ENCODE measurements around the gene NR3C2. TPM values are rescaled to one million over a fixed set of nuclear protein-coding genes. Genes with fewer than 3 reads are reported as not detected.

NR3C2 gene
- total RNA-seq, 1 donor from 2014 or later, result 0.54 TPM

GRCh38 chr4:148412460-148412994 is 29.7 kb downstream of the NR3C2 start:
- no peaks in the 10 kb centered on the region for H3K36me3 Mint-ChIP-seq (ENCODE audit: low read depth, unreplicated experiment)
- no peak overlapping the region for H3K4me3 Mint-ChIP-seq (ENCODE audit: unreplicated experiment)
- no peaks in the 10 kb centered on the region for H3K27me3 Mint-ChIP-seq (ENCODE audit: unreplicated experiment)
- H3K9me3 Mint-ChIP-seq (ENCODE audit: unreplicated experiment), result no peaks in the 10 kb centered on the region
- H3K4me1 Mint-ChIP-seq (ENCODE audit: unreplicated experiment), result no peaks in the 10 kb centered on the region
- no peak for DNase-seq (ENCODE audit: low spot score)
- no peak overlapping the region for H3K27ac Mint-ChIP-seq (ENCODE audit: unreplicated experiment)
- TF ChIP-seq CTCF (IDR thresholded peaks at IDR 0.05; ENCODE audit: unreplicated experiment), result no peak

- Mint-ChIP-seq H3K27me3 (ENCODE audit: unreplicated experiment) (no peaks in the 10 kb centered on the region), H3K4me3 (ENCODE audit: unreplicated experiment) (no peak overlapping the region), H3K27ac (ENCODE audit: unreplicated experiment) (no peak overlapping the region), H3K36me3 (ENCODE audit: low read depth, unreplicated experiment) (no peaks in the 10 kb centered on the region), H3K4me1 (ENCODE audit: unreplicated experiment) (no peaks in the 10 kb centered on the region), H3K9me3 (ENCODE audit: unreplicated experiment) (no peaks in the 10 kb centered on the region)
- no peak for DNase-seq (ENCODE audit: low spot score)
- TF ChIP-seq CTCF (IDR thresholded peaks at IDR 0.05; ENCODE audit: unreplicated experiment), result no peak
These were observed 36.9 kb downstream of the NR3C2 start for GRCh38 chr4:148405161-148405893.

- Mint-ChIP-seq H3K4me3 (ENCODE audit: unreplicated experiment) (no peak overlapping the region), H3K27me3 (ENCODE audit: unreplicated experiment) (no peaks in the 10 kb centered on the region), H3K9me3 (ENCODE audit: unreplicated experiment) (no peaks in the 10 kb centered on the region), H3K4me1 (ENCODE audit: unreplicated experiment) (no peaks in the 10 kb centered on the region), H3K36me3 (ENCODE audit: low read depth, unreplicated experiment) (no peaks in the 10 kb centered on the region), H3K27ac (ENCODE audit: unreplicated experiment) (no peak overlapping the region)
- no peak for TF ChIP-seq CTCF (IDR thresholded peaks at IDR 0.05; ENCODE audit: unreplicated experiment)
- DNase-seq (ENCODE audit: low spot score), result no peak
These were observed 43.2 kb downstream of the NR3C2 start for GRCh38 chr4:148398988-148399387.

GRCh38 chr4:148397771-148398170 is 44.4 kb downstream of the NR3C2 start:
- Mint-ChIP-seq H3K4me3 (ENCODE audit: unreplicated experiment) (no peak overlapping the region), H3K36me3 (ENCODE audit: low read depth, unreplicated experiment) (no peaks in the 10 kb centered on the region), H3K27ac (ENCODE audit: unreplicated experiment) (no peak overlapping the region), H3K27me3 (ENCODE audit: unreplicated experiment) (no peaks in the 10 kb centered on the region), H3K9me3 (ENCODE audit: unreplicated experiment) (no peaks in the 10 kb centered on the region), H3K4me1 (ENCODE audit: unreplicated experiment) (no peaks in the 10 kb centered on the region)
- DNase-seq (ENCODE audit: low spot score), result no peak
- no peak for TF ChIP-seq CTCF (IDR thresholded peaks at IDR 0.05; ENCODE audit: unreplicated experiment)

GRCh38 chr4:148396986-148397673 is 45.1 kb downstream of the NR3C2 start:
- Mint-ChIP-seq H3K4me3 (ENCODE audit: unreplicated experiment) (no peak overlapping the region), H3K4me1 (ENCODE audit: unreplicated experiment) (no peaks in the 10 kb centered on the region), H3K27ac (ENCODE audit: unreplicated experiment) (no peak overlapping the region), H3K27me3 (ENCODE audit: unreplicated experiment) (no peaks in the 10 kb centered on the region), H3K36me3 (ENCODE audit: low read depth, unreplicated experiment) (no peaks in the 10 kb centered on the region), H3K9me3 (ENCODE audit: unreplicated experiment) (no peaks in the 10 kb centered on the region)
- DNase-seq (ENCODE audit: low spot score), result no peak
- TF ChIP-seq CTCF (IDR thresholded peaks at IDR 0.05; ENCODE audit: unreplicated experiment), result no peak
